HG02571 (cell line): ENCODE measurements around the gene GOLGA6L1.
"Not testable (repeated sequence)": the region's sequence is repeated elsewhere in the genome, so short reads cannot be mapped to it uniquely, and the experiment has no call there.

Experiments
- ATAC-seq: cut with Tn5 transposase; IDR thresholded peaks from one replicate; pipeline ENCODE4 v1.9.1; 2021; ENCODE audit warnings: mild to moderate bottlenecking, moderate library complexity; ENCODE audit not compliant: unreplicated experiment

GOLGA6L1 gene, protein sequence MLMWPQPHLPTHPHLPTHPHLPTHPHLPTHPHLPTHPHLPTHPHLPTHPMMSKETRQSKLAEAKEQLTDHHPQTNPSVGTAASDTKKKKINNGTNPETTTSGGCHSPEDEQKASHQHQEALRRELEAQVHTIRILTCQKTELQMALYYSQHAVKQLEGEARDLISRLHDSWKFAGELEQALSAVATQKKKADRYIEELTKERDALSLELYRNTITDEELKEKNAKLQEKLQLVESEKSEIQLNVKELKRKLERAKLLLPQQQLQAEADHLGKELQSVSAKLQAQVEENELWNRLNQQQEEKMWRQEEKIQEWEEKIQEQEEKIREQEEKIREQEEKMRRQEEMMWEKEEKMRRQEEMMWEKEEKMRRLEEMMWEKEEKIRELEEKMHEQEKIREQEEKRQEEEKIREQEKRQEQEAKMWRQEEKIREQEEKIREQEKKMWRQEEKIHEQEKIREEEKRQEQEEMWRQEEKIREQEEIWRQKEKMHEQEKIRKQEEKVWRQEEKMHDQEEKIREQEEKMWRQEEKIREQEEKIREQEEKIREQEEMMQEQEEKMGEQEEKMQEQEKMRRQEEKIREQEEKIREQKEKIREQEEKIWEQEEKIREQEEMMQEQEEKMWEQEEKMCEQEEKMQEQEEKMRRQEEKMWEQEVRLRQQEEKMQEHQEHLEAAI

DNA sequence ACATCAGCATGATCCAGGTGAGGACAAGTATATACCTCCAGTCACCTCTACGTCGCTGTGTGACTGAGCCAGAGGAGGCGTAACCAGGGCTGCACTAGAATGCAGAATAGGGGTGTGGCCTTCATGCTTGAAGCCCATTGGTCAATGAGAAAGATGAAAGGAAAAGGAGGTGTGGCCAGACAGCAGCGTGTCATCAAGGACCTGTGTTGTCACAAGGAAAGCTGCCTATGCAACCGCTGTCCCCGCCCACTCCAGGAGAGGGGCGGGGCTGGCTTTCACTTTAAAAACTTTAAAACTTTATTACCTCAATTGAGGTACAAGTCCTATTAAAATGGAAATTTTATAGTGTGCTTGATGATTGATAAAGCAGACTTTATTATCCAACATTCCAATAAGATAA, at the start of gene GOLGA6L1:
Gene GOLGA6L1, minus strand, starts transcription at position 101 of the 400 bp plus-strand sequence. Its CDS starts 91 bp downstream, at position 10.
- ATAC-seq: not testable (repeated sequence)

DNA sequence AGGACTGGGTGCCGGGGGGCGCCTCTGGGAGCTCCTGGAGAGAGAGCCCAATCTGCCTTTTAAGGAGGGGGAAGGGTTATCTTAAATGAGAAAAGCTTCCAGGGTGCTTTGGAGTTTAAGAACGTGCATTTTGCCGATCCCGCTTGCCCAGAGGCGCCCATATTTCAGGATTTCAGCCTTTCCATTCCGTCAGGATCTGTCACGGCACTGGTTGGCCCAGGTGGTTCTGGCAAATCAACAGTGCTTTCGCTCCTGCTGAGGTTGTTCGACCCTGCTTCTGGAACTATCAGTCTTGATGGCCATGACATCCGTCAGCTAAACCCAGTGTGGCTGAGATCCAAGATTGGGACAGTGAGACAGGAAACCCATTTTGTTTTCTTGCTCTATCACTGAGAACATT, 44.6 kb upstream of the GOLGA6L1 start:
- not testable (repeated sequence) for ATAC-seq

DNA sequence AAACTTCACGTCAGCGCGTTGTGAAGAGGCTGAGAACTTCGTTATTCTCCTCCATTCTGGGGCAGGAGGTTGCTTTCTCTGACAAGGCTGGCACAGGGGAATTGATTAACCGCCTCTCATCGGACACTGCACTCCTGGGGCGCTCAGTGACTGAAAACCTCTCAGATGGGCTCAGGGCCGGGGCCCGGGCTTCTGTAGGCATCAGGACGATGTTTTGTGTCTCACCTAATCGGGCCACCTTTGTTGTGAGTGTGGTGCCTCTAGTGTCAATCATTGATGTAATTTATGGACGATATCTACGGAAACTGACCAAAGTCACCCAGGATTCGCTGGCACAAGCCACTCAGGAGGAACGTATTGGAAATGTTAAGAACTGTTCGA, 43.9 kb upstream of the GOLGA6L1 start:
- ATAC-seq: not testable (repeated sequence)

DNA sequence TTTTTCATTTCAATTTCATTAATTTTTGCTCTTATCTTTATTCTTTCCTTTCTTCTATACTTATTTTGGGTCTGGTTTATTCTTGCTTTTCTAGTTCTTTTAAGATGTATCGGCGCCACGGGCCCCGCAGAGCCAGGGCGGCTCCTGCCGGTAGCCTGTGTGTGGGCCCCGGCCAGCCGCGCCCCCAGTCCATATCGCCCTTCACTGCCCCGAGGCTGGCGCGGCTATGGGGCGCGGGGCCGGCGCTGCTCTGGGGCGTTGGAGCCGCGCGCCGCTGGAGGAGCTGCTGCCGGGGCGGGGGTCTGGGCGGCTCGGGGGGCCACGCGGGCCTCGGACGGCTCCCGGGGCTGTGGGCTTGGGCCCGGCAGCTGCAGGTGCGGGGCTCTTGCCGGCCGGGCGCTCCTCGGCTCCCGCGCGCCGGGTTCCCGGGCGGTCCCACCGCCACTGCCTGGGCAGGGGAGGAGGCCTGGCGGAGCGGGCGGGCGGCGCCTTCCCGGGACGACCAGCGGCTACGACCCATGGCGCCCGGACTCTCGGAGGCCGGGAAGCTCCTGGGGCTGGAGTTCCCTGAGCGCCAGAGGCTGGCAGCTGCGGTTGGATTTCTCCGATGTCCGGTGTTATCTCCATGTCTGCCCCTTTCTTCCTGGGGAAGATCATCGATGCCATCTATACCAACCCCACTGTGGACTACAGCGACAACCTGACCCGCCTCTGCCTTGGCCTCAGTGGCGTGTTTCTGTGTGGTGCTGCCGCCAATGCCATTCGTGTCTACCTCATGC, 43.3 kb upstream of the GOLGA6L1 start:
- not testable (repeated sequence) for ATAC-seq

DNA sequence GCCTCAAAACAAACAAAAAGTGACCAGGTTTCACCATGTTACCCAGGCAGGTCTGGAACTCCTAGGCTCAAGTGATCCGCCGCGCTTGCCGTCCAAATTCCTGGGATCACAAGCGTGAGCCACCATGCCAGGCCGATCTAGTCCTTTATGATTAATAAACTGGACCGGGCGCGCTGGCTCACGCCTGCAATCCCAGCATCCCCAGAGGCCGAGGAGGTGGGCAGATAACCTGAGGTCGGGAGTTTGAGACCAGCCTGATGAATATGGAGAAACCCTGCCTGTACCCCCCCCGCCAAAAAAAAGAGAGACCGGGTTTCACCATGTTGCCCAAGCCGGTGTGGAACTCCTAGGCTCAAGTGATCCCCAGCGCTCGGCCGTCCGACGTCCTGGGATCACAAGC, 40.1 kb upstream of the GOLGA6L1 start:
- not testable (repeated sequence) for ATAC-seq

DNA sequence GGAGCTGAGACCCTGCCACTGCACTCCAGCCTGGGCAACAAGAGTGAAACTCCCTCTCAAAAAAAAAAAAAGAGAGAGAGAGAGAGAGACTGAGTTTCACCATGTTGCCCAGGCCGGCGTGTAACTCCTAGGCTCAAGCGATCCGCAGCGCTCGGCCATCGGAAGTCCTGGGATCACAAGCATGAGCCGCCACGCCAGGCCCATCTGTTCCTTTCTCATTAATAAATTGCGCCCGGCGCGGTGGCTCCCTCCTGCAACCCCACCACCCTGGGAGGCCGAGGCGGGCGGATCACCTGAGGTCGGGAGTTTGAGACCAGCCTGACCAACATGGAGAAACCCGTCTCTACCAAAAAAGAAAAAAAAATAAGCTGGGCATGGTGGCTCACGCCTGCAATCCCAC, 39.0 kb upstream of the GOLGA6L1 start:
- not testable (repeated sequence) for ATAC-seq

DNA sequence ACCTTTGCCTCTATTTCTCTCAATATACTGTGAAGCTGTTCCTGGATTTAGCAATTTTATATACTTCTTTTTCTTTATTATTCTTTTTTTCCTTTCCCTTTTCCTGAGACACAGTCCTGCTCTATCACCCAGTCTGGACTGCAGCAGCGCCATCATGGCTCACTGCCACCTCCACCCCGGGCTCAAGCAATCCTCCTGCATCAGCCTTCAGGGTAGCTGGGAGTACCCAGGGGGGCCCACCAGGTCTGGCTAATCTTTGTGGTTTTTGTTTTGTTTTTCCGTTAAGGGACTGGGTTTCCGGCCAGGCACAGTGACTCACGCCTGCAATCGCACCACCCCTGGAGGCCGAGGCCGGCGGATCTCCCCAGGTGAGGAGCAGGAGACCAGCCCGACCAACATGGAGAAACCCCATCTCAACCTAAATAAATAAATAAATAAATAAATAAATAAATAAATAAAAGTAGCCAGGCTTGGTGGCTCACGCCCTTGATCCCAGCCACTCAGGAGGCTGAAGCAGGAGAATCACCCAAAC, 38.1 kb upstream of the GOLGA6L1 start:
- not testable (repeated sequence) for ATAC-seq

DNA sequence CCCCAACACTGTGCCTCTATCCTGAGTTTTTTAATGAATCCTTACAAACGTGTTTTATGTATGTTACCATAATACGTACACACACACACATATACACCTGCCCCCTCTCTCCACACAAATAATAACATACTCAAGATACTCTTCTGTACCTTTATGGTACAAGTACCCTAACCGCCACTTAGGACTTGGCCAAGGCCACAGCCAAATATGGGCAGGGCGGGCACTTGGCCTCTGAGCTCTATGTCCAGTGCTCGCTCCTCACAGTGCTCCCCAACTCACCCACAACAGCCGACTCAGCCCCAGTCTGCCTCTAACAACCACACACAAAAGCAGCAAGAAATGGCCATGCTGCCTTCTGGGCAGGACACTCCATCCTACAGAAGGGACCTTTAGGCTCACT, 3.8 kb downstream of the GOLGA6L1 start:
- not testable (repeated sequence) for ATAC-seq

DNA sequence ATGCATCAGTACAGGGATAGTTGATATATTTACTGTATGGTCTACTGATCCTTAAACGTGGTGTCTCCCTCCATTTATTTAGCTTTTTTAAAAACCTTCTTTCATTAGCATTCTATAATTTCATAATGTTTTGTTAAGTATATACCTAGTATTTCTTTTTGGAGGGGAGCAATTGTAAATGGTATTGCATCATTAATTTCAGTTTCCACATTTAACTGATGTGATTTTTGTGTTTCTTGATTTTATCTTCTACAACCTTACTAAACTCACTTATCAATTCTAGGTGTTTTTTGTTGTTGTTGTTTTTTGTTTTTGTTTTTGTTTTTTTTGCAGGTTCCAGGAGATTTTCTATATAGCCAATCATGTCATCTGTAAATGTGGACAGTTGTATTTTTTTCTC, 18.4 kb downstream of the GOLGA6L1 start:
- no peak for ATAC-seq

DNA sequence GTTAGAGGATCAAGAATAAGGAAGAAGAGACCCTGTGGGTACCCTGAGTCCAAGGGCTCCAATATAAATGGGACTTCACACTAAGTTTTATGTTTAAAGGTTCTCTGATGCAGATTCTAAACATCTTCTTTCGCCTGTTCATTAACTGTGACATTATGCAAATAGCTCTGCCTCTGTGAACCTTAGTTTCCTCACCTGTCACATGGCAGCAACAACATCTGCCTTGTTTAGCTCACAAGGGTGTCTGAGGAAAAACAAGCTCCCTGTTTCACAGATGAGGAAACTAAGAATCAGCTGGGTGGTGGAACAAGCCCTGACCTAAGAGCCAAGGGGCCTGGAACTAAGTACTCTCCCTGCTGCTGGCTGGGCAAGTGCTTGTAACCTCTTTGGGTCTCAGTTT, 40.8 kb downstream of the GOLGA6L1 start:
- ATAC-seq: no peak

DNA sequence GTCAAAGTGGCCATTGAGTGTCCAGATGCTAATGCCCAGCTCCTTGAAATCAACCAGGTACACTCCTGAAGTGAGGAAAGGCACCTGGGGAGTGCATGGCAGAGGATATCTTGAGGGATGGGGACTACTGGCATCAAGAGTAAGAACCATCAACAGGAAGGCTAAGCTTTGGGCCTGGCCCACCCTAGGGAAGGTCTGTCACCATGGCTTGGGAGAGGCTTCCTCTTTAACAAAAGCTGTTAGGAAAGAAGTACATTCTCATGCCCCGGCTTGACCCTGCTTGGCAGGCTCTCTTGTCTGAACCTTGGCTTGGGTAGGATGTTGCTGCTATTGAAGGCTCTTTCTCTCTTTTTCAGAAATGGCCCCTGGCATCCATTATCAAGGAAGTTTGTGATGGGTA, 53.5 kb downstream of the GOLGA6L1 start:
- no peak for ATAC-seq

DNA sequence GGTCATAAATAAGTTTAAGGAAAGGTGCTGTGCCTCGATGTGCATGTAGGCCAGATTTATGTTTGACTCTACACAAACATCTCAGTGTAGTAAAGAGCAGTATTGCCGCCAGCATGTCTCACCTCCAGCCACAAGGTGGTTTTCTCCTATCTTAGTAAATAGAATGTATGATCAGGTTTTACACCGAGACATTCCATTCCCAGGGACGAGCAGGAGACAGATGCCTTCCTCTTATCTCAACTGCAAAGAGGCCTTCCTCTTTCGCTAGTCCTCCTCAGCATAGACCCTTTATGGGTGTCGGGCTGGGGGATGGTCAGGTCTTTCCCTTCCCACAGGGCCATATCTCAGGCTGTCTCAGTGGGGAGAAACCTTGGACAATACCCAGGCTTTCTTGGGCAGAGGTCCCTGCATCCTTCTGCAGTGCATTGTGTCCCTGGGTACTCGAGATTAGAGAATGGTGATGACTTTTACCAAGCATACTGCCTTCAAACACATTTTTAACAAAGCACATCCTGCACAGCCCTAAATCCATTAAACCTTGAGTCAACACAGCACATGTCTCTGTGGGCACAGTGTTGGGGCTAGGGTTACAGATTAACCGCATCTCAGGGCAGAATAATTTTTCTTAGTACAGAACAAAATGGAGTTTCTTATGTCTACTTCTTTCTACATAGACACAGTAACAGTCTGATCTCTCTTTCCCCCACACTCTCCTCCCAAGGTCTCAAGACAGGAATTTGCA, 54.5 kb downstream of the GOLGA6L1 start:
- ATAC-seq: not testable (repeated sequence)

DNA sequence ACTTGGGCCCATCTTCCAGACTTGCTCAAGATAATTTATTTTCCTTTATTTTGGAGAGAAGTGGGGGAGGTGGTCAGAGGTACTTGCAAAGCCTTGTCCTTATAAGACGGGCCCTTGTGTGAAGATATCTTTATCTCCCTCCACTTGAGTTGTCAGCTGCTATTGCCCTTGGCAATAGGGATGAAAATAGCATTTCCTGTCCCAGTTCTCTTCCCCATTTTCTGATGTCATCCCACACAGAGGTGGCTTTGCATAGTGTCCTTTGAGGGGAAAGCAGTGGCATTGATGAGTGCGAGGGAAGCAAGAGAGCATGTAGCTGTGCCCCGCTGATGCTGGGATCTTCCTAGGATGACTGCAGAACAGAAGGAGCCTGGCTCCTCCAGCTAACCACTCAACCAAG, 55.4 kb downstream of the GOLGA6L1 start:
- ATAC-seq: no peak

DNA sequence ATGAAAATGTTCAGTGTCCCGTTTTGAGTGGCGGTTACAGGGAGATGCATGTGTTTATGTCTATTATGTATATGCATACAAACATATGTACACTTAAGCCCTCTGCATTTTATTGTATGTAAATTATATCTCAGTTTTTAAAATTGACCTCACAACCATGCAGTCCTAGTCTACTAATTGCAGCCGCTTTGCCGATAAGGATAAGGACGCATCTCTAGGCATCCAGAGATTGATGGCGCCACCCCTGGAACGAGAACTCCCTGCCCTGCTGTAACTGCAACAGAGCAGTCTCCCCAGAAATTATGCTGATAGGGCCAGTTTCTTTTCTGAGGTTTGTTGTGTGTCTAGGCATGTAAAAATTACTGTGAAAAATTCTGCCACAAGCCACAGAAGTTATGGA, 56.9 kb downstream of the GOLGA6L1 start:
- ATAC-seq: no peak
